Measurements from ENCODE around the gene CCDC181.
A peak's percentile ranks its signal among the peaks of the same experiment; 100 is the strongest.

The CCDC181 gene

GRCh38 chr1:169360415-169360814 lies 66.9 kb downstream of the CCDC181 start:
- FAIRE-seq (no peak), DNase-seq (ENCODE audit: insufficient read length, low spot score) (no peak)
- no peak for TF ChIP-seq CTCF (IDR thresholded peaks at IDR 0.05; ENCODE audit: insufficient read depth, missing control alignments)

GRCh38 chr1:169348383-169349036 lies 78.8 kb downstream of the CCDC181 start:
- peak; percentile 95 for FAIRE-seq
- TF ChIP-seq CTCF (IDR thresholded peaks at IDR 0.05; ENCODE audit: insufficient read depth, missing control alignments): peak; percentile 96
- no peak for DNase-seq (ENCODE audit: insufficient read length, low spot score)

GRCh38 chr1:169347688-169348382 lies 79.4 kb downstream of the CCDC181 start:
- TF ChIP-seq CTCF (IDR thresholded peaks at IDR 0.05; ENCODE audit: insufficient read depth, missing control alignments): no peak
- DNase-seq (ENCODE audit: insufficient read length, low spot score): no peak
- no peak for FAIRE-seq

- TF ChIP-seq CTCF (IDR thresholded peaks at IDR 0.05; ENCODE audit: insufficient read depth, missing control alignments): no peak
- FAIRE-seq (no peak), DNase-seq (ENCODE audit: insufficient read length, low spot score) (no peak)
Observed at GRCh38 chr1:169346036-169346589, 81.2 kb downstream of the CCDC181 start.

- no peak for TF ChIP-seq CTCF (IDR thresholded peaks at IDR 0.05; ENCODE audit: insufficient read depth, missing control alignments)
- peak; percentile 44 for FAIRE-seq
- DNase-seq (ENCODE audit: insufficient read length, low spot score): no peak
Observed at GRCh38 chr1:169345511-169345910, 81.8 kb downstream of the CCDC181 start.
